PC-9 (cell line): ENCODE data around the gene VPS8. TPM values are rescaled to one million over a fixed set of nuclear protein-coding genes. Genes with fewer than 3 reads are reported as not detected.

Source experiments
- BruUV-seq: library from RNA; stranded (reverse); fragments of 400-500 nt; replicated peaks from 2 replicates; lab custom pipeline; 2021; lab: Mats Ljungman, UMichigan
- CTCF ChIA-PET: fragments of 300-600 bp; sonication (Branson Sonifier 250); formaldehyde crosslinking; loops from one replicate; lab custom pipeline; 2022; ENCODE audit warnings: antibody characterized with exemption; lab: Charles Lee
- POLR2A ChIA-PET: fragments of 300-600 bp; sonication (Branson Sonifier 250); formaldehyde crosslinking; loops from one replicate; lab custom pipeline; 2022; ENCODE audit warnings: antibody characterized with exemption; ENCODE audit not compliant: unreplicated experiment; lab: Charles Lee
- DNase-seq, 2 experiments: peaks; one replicate each; pipeline versions ENCODE4 v3.0.0 to v3.0.0-alpha.2; 2015 to 2022; ENCODE audit warnings: mixed read lengths in 1 of 2
- H2AFZ ChIP-seq: fragments of 200-600 bp; sonication (generic); 2 replicates; pipeline ENCODE4 v1.8.1; 2017; ENCODE audit warnings: antibody characterized with exemption
- H3F3A ChIP-seq: fragments of 200-600 bp; sonication (generic); 2 replicates; pipeline ENCODE4 v1.8.1; 2017; ENCODE audit warnings: antibody characterized with exemption, mild to moderate bottlenecking, low read depth; ENCODE audit not compliant: insufficient read depth
- H3K27ac ChIP-seq: fragments of 200-600 bp; sonication (generic); 2 replicates; pipeline ENCODE4 v1.6.1; 2016; ENCODE audit warnings: mixed run types
- H3K27me3 ChIP-seq: fragments of 200-600 bp; sonication (generic); 2 replicates; pipeline ENCODE4 v1.6.1; 2016; ENCODE audit warnings: low read depth, mixed run types; ENCODE audit not compliant: insufficient read depth
- H3K36me3 ChIP-seq: fragments of 200-600 bp; sonication (generic); 2 replicates; pipeline ENCODE4 v1.6.1; 2016; ENCODE audit warnings: low read depth, mixed run types
- H3K4me1 ChIP-seq: fragments of 200-600 bp; sonication (generic); replicated peaks from 2 replicates; pipeline ENCODE4 v1.6.1; 2016; ENCODE audit warnings: mixed run types; ENCODE audit not compliant: insufficient read depth
- H3K4me2 ChIP-seq: fragments of 200-600 bp; sonication (generic); 2 replicates; pipeline ENCODE4 v1.6.1; 2017; ENCODE audit warnings: mixed run types
- H3K4me3 ChIP-seq: fragments of 200-600 bp; sonication (generic); 2 replicates; pipeline ENCODE4 v1.6.1; 2016; ENCODE audit warnings: mixed run types
- H3K79me2 ChIP-seq: fragments of 200-600 bp; sonication (generic); 2 replicates; pipeline ENCODE4 v1.6.1; 2017; ENCODE audit warnings: low read depth, mixed run types
- H3K9me2 ChIP-seq: fragments of 200-600 bp; sonication (generic); 2 replicates; pipeline ENCODE4 v1.8.1; 2017; ENCODE audit warnings: mild to moderate bottlenecking; ENCODE audit not compliant: insufficient read depth
- H3K9me3 ChIP-seq: fragments of 200-600 bp; sonication (generic); 2 replicates; pipeline ENCODE4 v1.8.1; 2016; ENCODE audit warnings: low read depth; ENCODE audit not compliant: insufficient read depth
- H4K20me1 ChIP-seq: fragments of 200-600 bp; sonication (generic); 2 replicates; pipeline ENCODE4 v1.8.1; 2017; ENCODE audit not compliant: insufficient read depth
- CTCF ChIP-seq: fragments of 200-600 bp; sonication (generic); conservative IDR thresholded peaks from 2 replicates; pipeline ENCODE4 v1.6.1; 2017; ENCODE audit warnings: mixed run types, antibody characterized with exemption, mild to moderate bottlenecking, moderate library complexity
- EZH2 ChIP-seq: fragments of 200-600 bp; sonication (generic); IDR thresholded peaks from 2 replicates; pipeline ENCODE4 v1.8.0; 2017; ENCODE audit warnings: antibody characterized with exemption, low read depth
- intact Hi-C: fragments of 100-400 bp; cut with micrococcal nuclease; formaldehyde crosslinking; loops from one replicate; pipeline ENCODE4 v1.10.0; 2022; ENCODE audit not compliant: unreplicated experiment
- total RNA-seq: library from RNA; stranded (reverse); gene quantifications from 2 replicates; pipeline ENCODE4 v1.2.3, GENCODE V29; 2021

The VPS8 gene
- total RNA-seq, 1 experiment from 2014 or later = 80.8 TPM

GRCh38 chr3:184773283-184774186, 38.4 kb upstream of the VPS8 start:
- no peaks in the 10 kb centered on the region for H3F3A ChIP-seq
- intact Hi-C loops = no loop called here
- H3K27ac ChIP-seq = no peak overlapping the region
- no peak overlapping the region for H3K4me2 ChIP-seq
- BruUV-seq = no TSS peak
- no peak overlapping the region for H2AFZ ChIP-seq
- TF ChIP-seq EZH2 (no peak), CTCF (no peak)
- DNase-seq = no peak
- no peaks in the 10 kb centered on the region for H3K36me3 ChIP-seq
- H3K79me2 ChIP-seq = no peaks in the 10 kb centered on the region
- H4K20me1 ChIP-seq = no peaks in the 10 kb centered on the region
- H3K4me3 ChIP-seq = no peak overlapping the region
- H3K27me3 ChIP-seq = peaks cover 32% of the 10 kb centered on the region
- POLR2A ChIA-PET = no interaction called here
- H3K9me3 ChIP-seq = no peaks in the 10 kb centered on the region
- CTCF ChIA-PET = interaction anchor here (0.9 kb wide), 1 partner anchor 213 kb away, joined by 4 read pairs; no protein-coding TSS in a partner anchor
- no peaks in the 10 kb centered on the region for H3K9me2 ChIP-seq
- no peaks in the 10 kb centered on the region for H3K4me1 ChIP-seq

DNA sequence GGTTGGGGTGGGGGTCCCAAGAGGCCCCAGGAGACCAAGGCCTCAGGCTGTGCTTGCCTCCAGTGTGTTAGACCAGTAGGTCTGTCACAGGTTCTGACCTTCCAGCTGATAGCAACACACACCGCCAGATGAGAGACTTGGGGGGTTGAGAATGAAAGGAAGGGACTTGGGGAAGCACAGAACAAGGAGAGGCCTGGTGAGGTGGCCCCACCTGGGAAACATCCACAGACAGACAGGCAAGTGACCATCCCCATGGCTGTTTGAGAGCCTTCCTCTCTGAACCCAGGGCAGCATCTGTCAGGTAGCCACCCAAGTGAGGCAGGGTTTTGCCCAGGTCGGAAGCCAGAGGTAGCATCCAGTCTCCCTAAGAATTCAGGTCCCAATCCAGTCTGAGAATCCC, 35.0 kb upstream of the VPS8 start:
- no TSS peak for BruUV-seq
- ChIA-PET POLR2A (no interaction called here), CTCF (interaction anchor here (0.5 to 2.8 kb wide), 3 partner anchors 36 to 405 kb away, joined by 6 to 11 read pairs (median 6); no protein-coding TSS in a partner anchor)
- peaks cover 18% of the 10 kb centered on the region for H3K27me3 ChIP-seq
- no peaks in the 10 kb centered on the region for H4K20me1 ChIP-seq
- intact Hi-C loops = loop anchor here (1.0 to 5.0 kb wide), 8 partner anchors 26 to 406 kb away; partner anchors contain the start of genes EPHB3 and MAGEF1
- no peaks in the 10 kb centered on the region for H3K4me1 ChIP-seq
- H3K9me3 ChIP-seq = no peaks in the 10 kb centered on the region
- no peaks in the 10 kb centered on the region for H3K9me2 ChIP-seq
- no peaks in the 10 kb centered on the region for H3K79me2 ChIP-seq
- no peak overlapping the region for H3K27ac ChIP-seq
- DNase-seq = no peak
- H3F3A ChIP-seq = no peaks in the 10 kb centered on the region
- no peak overlapping the region for H3K4me2 ChIP-seq
- no peaks in the 10 kb centered on the region for H3K36me3 ChIP-seq
- no peak overlapping the region for H2AFZ ChIP-seq
- no peak overlapping the region for H3K4me3 ChIP-seq
- no peak for TF ChIP-seq EZH2
- TF ChIP-seq CTCF = no peak

GRCh38 chr3:184777566-184778356, 34.2 kb upstream of the VPS8 start:
- CTCF ChIA-PET = interaction anchor here (0.5 to 2.8 kb wide), 6 partner anchors 25 to 406 kb away, joined by 3 to 11 read pairs (median 5); no protein-coding TSS in a partner anchor

More at GRCh38 chr3:184777566-184778356, 34.2 kb upstream of the VPS8 start:
- H3K4me3 ChIP-seq = no peak overlapping the region
- H3K9me2 ChIP-seq = no peaks in the 10 kb centered on the region
- intact Hi-C loops = loop anchor here (1.0 to 5.0 kb wide), 8 partner anchors 26 to 406 kb away; partner anchors contain the start of genes EPHB3 and MAGEF1
- no peaks in the 10 kb centered on the region for H3K79me2 ChIP-seq
- TF ChIP-seq EZH2 (no peak), CTCF (peak; percentile 98)
- no peak overlapping the region for H2AFZ ChIP-seq
- POLR2A ChIA-PET = no interaction called here
- H3K9me3 ChIP-seq = no peaks in the 10 kb centered on the region
- peaks cover 18% of the 10 kb centered on the region for H3K27me3 ChIP-seq
- H3K27ac ChIP-seq = no peak overlapping the region
- no peaks in the 10 kb centered on the region for H4K20me1 ChIP-seq
- DNase-seq = peak; percentile 88 to 92
- H3K4me1 ChIP-seq = no peaks in the 10 kb centered on the region
- no peak overlapping the region for H3K4me2 ChIP-seq
- no peaks in the 10 kb centered on the region for H3F3A ChIP-seq
- no TSS peak for BruUV-seq
- no peaks in the 10 kb centered on the region for H3K36me3 ChIP-seq
